Hepatic stellate cell (primary cell): ENCODE data around the gene SLC29A1.
A peak's percentile ranks its signal among the peaks of the same experiment; 100 is the strongest.

ENCODE experiments used
- DNase-seq: peaks from one replicate; pipeline ENCODE4 v3.0.0; 2011; ENCODE audit warnings: low spot score

SLC29A1 gene

GRCh38 chr6:44255105-44255808 lies 31.9 kb downstream of the SLC29A1 start:
- DNase-seq: no peak

GRCh38 chr6:44255871-44256774 lies 32.7 kb downstream of the SLC29A1 start:
- no peak for DNase-seq

DNA sequence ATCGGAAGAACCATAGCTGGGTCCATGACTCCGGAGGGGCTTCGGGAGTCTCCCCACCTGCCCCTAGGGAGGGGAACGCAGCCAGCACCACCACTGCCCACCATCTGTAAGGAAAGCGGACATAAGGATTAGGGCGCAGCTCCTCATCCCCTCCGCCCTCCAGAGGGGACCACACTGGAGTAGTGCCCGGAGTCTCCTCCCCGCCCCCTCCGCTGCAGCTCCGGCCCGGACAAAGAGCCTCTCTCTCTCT lies 33.3 kb downstream of the SLC29A1 start:
- DNase-seq: no peak

GRCh38 chr6:44257025-44257752 lies 33.8 kb downstream of the SLC29A1 start, which contains the start of gene SLC35B2:
TSS of gene SLC35B2 (minus strand) at chr6:44257528. CDS start at chr6:44257410, 118 bp downstream.
- peak; percentile 87 for DNase-seq

DNA sequence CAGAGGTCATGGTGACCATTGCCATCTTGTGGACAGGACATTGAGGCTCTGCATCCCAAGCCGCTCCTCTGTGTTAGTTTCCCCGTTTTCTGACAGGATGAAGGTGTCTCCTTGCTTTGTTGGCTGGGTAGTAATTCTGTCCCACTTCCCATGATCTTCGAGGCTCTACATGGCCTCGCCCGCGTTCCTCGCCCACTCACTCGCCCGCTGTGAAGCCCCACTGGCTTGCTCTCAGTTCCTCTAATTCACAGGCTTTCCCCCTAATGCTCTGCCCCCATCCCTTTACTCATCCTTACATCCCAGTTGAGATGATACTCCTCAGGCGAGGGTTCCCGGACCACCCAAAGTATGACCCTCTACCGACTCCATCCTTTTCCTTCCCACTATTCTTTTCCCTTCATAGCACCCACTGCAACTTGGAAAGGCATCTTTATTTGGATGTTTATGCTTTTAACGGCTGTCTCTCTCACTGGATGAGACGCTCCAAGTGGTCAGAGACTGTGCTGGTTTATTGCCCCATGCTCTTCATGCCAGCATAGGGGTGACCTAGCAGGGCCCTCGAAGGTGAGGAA lies 34.4 kb downstream of the SLC29A1 start:
- DNase-seq: no peak

DNA sequence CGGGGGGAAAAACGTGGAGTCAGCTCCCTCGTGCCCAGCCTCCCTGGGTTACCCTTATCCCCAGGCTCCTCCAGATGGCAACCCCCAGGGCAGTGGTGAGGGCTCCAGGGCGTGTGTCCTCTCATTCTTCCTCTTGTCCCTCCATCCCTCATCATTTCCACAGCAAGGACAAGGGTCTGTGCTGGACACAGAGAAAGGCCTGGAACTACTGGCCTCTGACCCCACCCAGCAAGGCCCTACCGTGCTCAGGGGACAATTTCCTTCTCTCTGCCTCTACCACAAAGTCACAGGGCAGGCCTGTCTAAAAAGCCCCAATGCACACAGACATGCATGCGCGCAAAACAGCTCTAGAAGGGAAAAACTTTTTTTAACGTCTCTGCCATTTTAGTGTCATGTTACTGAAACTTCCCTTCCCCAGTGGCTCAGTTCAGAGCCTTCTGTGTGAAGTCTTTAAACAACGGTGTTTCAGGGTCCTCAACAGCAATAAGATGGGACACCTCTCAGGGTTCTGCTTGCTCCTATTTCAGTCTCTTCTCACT lies 35.0 kb downstream of the SLC29A1 start:
- DNase-seq: no peak

DNA sequence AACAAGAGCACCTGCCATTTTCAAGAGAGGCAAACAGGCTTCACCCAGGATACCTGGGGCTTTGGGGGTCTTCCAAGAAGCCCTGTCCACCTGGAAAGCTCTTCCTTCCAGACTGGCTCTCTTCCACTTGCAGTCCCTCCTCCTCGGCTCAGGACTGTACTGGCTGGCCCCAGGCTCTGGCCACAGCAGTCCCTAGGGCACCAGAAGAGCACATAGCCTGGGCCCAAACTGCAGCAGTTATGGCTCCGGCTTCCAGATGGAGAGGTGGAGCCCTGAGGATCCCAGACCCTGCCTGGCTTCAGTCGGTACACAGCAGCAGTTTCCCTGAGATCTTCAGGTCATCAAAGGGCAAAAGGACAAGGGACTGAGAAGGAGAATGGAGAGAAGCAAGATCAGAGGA lies 35.5 kb downstream of the SLC29A1 start:
- no peak for DNase-seq

GRCh38 chr6:44260011-44260410 lies 36.6 kb downstream of the SLC29A1 start:
- no peak for DNase-seq

- no peak for DNase-seq
Measured at GRCh38 chr6:44260451-44261297, 37.3 kb downstream of the SLC29A1 start.

DNA sequence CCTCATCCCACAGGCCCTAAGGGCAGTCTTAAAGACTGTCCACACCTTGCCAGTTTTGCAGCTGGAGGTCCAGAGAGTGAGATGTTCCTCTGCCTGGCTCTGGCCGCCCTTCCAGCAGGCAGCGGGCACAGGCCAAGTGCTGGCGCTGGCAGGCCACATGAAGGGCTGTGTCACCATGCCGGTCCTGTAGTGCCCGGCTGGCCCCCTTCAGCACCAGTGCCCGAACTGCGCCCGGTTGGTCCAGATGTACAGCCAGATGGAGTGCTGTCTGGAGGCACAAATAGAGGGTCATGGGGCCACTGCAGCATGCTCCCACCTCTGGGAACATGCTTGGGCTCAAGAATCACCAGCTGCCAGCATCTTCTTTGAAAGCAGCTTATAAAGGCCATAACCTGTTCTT lies 38.2 kb downstream of the SLC29A1 start:
- DNase-seq: no peak

DNA sequence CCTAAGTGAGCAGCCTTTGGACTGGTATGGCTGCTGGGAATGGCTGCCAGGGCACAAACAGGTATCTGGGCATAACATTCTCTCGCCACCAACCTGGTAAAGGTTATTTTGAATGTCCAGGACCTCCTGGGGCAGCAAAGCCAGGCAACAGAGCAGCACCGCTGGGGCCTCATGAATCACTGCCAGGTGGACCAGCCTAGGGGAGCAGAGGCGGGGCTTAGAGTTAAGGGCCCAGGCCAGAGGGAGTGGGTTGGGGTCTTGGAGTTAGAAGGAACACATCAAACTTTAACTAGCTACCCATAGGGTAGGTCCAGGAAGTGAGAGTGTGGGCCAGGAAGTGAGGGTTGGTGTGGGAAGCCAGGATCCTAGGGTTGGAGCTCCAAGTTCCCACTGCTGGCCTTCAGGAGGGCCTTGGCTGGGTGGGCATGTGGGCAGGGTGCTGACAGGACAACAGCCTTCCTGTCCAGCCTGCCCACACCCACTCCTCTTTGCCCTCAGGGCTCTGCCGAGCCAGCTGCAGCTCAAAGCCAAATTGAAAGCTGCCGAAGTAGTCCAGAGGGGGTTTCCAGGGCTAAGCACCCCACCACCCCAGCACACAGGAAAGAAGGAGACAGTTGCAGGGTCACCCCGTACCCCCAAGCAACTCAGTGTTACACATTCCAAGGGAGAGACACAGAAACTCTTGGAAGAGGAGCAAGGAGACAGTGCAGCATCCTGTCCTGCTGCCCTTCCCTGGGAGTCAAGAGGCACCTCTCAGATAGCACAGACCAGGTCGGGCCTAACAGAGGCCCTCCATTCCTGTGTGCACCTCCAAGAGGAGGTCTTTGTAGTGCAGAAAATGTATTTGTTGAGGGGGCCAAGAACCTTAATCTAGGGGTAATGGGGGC lies 39.3 kb downstream of the SLC29A1 start:
- DNase-seq: no peak

- no peak for DNase-seq
Measured at GRCh38 chr6:44263354-44264100, 40.1 kb downstream of the SLC29A1 start.

DNA sequence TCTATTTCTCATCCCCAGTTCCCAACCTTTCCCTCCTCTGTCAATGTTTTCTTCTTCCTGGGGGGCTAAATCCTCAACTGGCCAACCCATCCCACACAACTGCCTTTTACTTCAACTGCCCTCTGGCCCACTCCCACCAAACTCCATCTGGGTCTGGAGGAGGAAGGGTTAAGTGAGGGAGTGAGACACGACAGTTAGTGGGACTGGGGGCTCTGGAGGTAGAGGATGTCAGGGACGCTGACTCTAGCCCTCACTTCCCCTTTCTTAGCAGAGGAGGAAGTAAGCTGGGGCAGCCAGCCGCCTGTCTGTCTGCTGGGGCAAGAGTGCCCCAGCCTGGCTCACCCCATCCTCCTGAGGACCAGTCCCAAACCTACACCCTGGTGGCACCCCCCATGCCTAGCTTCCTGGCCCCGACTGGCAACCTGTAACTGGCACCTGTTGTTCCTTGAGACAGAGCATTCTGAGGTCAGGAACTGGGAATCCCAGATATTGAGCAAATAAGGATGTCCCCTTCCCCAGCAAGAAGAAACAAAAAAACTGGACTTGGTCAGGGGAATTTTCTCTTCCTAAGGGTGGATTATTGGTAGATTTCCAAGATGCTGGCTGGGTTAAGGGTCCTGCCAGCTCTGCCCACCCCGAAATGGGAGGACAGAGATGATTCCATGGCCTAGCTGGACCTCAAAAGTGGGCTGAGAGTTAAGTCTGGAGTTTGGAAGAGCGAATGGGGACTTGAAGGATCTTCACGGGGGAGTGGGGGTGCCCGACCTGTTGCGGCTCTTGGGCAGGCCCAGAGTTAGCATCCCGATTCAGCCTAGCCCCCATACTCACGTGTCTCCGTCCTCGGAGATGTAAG lies 41.0 kb downstream of the SLC29A1 start:
- DNase-seq: peak; percentile 47

DNA sequence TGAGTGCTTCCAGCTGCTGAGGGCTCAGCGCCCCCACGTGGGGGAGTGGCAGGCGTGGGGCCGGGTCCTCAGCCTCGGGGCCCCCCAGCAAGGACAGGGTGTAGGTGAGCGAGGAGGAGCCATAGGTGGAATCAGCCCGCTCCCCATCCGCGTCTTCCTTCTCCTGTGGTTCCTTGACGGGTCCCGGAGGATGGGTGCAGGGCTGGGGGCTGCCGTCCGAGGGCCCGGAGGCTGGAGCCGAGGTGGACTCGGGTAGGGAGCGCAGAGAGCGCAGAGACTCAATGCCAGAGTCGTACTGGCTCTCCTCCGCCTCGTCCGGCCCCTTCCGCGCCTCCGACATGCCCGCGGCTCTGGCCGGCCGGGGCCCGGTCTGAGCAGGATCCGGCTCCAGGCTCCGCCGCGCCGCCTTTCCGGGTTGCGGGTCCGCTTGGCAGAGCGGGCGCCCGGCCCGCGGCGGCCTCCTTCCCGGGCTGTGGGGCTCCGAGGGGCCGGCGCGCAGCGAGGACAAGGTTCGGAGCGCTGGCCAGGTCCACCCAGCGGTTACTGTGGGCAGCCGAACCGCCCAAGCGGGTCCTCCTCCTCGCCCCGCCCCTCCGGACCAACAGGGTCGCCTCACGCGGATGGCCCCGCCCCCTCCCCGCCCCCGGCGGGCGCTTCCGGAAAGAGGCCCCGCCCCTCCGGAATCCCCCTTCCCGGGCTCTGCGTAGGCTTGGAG lies 41.8 kb downstream of the SLC29A1 start, which contains the start of gene NFKBIE:
NFKBIE (minus strand) TSS at position 545 of the 715 bp plus-strand sequence; CDS start at position 340, 205 bp downstream.
- peak; percentile 96 for DNase-seq

GRCh38 chr6:44265722-44266233 lies 42.4 kb downstream of the SLC29A1 start:
- no peak for DNase-seq

- no peak for DNase-seq
Measured at GRCh38 chr6:44266347-44266746, 43.0 kb downstream of the SLC29A1 start.

- no peak for DNase-seq
Measured at GRCh38 chr6:44267252-44267651, 43.9 kb downstream of the SLC29A1 start.
